GM18498 (cell line): ENCODE results near the gene FAM228B.
"Not testable (repeated sequence)": the region's sequence is repeated elsewhere in the genome, so short reads cannot be mapped to it uniquely, and the experiment has no call there.

ENCODE experiments used
- ATAC-seq: cut with Tn5 transposase; IDR thresholded peaks from one replicate; pipeline ENCODE4 v1.9.1; 2021; ENCODE audit warnings: mild to moderate bottlenecking, moderate library complexity; ENCODE audit not compliant: unreplicated experiment

The FAM228B gene

GRCh38 chr2:24123195-24123921, at the start of gene FAM228B, which contains the start of gene PFN4:
FAM228B (plus strand) TSS chr2:24123469; CDS start chr2:24124362, 893 bp downstream.
PFN4 (minus strand) TSS chr2:24123334; CDS start chr2:24122535, 799 bp downstream.
- peak; percentile 93 for ATAC-seq

GRCh38 chr2:24073816-24074215, 49.5 kb upstream of the FAM228B start:
- ATAC-seq = no peak

GRCh38 chr2:24075259-24075658, 48.0 kb upstream of the FAM228B start:
- ATAC-seq = no peak

- ATAC-seq = peak; percentile 92
These were observed 47.1 kb upstream of the FAM228B start, which contains the start of gene SF3B6 for GRCh38 chr2:24075915-24076848. SF3B6 (minus strand) TSS chr2:24076326; CDS start chr2:24076229, 97 bp downstream.

GRCh38 chr2:24076849-24077534, 46.3 kb upstream of the FAM228B start:
- ATAC-seq = peak; percentile 22

GRCh38 chr2:24077535-24077877, 45.8 kb upstream of the FAM228B start:
- no peak for ATAC-seq

- no peak for ATAC-seq
These were observed 45.4 kb upstream of the FAM228B start for GRCh38 chr2:24077879-24078278.

GRCh38 chr2:24080701-24081100, 42.6 kb upstream of the FAM228B start:
- ATAC-seq = no peak

GRCh38 chr2:24082787-24083566, 40.3 kb upstream of the FAM228B start:
- ATAC-seq = no peak

- ATAC-seq = peak; percentile 78
These were observed 39.5 kb upstream of the FAM228B start for GRCh38 chr2:24083567-24084385.

- ATAC-seq = peak; percentile 82
These were observed 38.7 kb upstream of the FAM228B start, which contains the start of gene TP53I3 for GRCh38 chr2:24084386-24085199. TP53I3 (minus strand) TSS chr2:24084834; CDS start chr2:24084326, 508 bp downstream.

- ATAC-seq = no peak
These were observed 38.1 kb upstream of the FAM228B start for GRCh38 chr2:24085200-24085489.

GRCh38 chr2:24086241-24086640, 37.0 kb upstream of the FAM228B start:
- no peak for ATAC-seq

- no peak for ATAC-seq
These were observed 36.2 kb upstream of the FAM228B start for GRCh38 chr2:24087032-24087431.

- ATAC-seq = no peak
These were observed 34.4 kb upstream of the FAM228B start for GRCh38 chr2:24088821-24089359.

GRCh38 chr2:24093270-24093669, 30.0 kb upstream of the FAM228B start:
- ATAC-seq = not testable (repeated sequence)

- ATAC-seq = not testable (repeated sequence)
These were observed 28.0 kb upstream of the FAM228B start for GRCh38 chr2:24095171-24095677.

- not testable (repeated sequence) for ATAC-seq
These were observed 22.5 kb upstream of the FAM228B start for GRCh38 chr2:24100732-24101131.
